ENCODE measurements around the gene ENTPD8.
"Not testable (repeated sequence)": the region's sequence is repeated elsewhere in the genome, so short reads cannot be mapped to it uniquely, and the experiment has no call there.

ENTPD8 gene

DNA sequence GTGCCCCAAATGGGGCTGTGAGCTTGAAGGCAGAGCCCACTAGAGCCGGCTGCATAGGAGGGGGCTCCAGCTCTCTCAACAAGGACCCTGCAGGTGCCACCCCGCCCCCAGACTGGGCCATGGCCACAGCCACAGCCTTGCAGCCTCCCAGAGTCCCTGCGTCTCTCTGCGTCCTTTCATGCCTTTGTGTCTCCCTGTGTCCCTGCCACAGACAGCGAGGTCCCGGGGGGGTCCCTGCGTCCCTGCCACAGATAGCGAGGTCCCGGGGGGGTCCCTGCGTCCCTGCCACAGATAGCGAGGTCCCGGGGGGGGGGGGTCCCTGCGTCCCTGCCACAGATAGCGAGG, 11.6 kb downstream of the ENTPD8 start:
- no peak for DNase-seq

GRCh38 chr9:137428841-137429545, 12.2 kb downstream of the ENTPD8 start:
- no peak for DNase-seq

- no peak for DNase-seq
These were observed 12.9 kb downstream of the ENTPD8 start for GRCh38 chr9:137428311-137428630.

DNA sequence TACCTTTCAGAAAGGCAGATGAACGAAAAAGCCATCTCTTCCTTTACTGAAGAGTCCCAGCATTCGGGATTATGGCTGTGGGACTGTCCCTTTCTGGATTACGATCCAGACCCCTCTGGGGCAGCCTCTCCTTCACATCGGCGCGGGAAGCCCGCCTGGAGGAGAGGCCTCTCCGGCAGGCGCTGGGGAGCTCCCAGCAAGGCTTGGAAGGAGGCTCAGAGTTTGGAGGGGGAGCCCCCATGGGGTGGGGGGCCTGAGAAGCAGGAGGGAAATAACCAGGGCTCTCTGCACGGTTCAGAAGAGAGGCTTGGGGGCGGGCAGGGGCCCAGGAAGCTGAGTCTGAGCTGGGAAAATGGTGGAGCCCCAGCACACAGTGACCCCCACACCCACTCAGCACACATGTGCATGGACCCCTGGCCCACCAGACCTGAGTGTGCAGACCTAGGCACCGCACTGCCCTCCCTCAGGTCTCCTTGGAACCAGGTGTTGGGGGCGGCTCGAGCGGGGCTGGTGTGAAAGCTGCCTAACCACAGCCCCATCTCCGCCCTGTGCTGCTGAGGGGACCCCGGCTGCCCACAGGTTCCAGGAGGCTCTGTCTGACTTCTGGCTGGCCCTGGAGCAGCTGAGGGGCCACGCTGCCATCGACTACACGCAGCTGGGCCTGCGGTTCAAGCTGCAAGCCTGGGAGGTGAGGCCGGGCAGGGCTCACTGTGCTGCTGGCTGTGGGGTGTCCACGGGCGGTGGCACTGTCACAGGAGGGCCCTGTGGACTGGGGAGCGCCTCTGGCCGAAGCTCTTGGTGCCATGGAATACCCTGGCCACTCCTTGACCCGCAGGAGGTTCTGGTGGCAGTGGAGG, 13.5 kb downstream of the ENTPD8 start:
- no peak for DNase-seq

DNA sequence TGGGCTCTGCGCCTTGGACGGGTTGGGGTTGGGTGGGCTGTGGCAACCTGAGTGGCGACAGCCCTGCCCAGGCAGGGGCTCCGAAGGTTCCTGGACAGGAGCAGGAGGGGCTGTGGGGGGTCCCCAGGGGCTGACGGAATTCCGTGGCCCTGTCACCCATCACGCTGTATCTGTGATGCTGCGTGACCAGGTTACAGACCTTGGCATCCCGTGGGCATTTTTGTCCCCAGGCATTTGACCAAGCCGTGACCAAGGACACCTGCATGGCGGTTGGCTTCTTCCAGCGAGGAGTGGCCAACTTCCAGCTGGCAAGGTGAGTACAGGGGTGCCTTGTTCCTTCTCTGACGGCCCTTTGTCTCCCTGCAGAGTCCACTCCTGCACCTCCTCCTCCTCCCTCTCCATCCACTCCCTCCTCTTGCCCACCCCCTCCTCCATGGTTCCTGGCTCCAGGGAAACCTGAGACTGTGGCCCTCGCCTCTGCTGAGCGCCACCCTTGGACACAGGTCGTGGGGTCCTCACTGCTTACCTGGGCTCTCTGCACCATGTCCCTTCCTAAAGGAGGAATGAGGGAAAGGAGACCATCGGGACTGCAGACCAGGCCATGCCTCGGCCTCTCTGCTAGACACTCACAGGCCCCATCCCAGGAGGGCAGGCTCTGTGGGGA, 15.0 kb downstream of the ENTPD8 start:
- no peak for DNase-seq

DNA sequence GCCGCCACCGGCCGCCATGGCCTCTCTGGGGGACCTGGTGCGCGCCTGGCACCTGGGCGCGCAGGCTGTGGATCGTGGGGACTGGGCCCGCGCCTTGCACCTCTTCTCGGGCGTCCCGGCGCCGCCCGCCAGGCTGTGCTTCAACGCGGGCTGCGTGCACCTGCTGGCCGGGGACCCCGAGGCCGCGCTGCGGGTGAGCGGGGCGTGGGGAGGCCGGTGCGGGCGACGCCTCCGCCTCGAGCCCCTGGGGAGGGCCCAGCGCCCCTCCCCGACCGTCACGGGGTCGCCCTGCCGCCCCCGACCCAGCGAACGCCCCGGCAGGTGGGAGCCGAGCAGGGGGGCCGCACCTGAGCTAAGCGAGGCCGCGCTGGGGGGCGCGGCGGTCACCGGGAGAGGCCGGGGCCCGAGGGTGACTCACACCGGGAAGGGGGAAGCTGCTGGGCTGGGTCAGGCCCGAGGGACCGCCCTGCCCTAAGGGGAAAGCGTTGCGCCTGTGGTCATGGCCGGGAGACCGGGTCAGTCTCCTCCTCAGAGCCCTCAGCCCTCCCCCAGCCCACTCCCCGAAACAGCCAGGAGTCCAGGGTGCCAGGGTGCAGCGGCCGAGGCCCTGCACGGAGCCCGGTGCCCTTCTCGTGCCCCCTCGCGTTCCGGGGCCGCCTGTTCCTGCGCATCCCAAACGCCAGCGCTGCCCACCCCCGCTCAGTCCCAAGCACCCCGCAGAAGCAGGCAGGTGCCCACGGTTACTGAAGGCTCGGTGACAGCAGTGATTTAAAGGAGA, 17.5 kb downstream of the ENTPD8 start:
- no peak for DNase-seq

DNA sequence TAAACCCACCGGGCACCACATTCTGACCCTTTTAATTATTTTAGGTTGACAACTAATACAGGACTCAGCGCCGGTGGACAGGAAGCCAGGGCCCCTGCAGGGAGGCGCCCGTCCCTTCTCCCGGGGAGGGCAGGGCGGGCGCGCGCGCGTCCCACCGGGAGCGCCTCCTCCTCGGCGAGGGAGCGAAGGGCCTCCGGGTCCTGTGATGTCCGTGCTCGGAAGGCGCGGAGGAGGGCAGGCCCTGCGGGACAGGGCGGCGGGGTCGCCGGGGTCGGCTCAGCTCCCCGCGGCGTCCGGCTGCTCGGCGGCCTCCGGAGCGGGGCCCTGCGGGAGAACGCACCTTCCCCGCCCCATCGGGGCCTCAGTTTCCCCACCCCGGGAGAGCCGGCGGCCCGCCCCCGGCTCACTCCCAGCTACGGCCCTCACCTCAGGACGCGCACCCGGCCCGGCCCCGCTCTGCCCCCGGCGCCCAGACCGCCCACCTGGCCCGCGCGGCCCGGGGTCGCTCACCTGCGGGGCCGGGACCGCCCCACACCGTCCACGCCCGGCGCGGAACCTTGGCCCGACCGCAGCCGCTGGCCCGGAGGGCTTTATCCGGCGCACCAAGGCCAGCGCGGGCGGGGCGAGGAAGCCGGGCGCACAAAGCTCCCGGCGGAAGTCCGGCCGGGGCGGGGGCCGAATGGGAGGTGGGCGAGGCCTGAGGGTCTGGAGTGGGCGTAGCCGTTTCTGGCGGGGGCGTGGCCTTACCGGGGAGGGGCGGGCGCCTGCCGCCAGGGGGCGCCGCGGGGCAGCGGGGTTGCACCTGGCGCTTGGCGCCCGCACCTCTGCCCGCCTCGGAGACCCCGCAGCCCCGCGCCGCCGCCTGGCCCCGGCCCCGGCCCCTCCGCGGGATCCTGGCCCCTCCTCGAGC, 18.3 kb downstream of the ENTPD8 start, which contains the start of the genes EXD3 and NOXA1:
Gene EXD3, minus strand, starts transcription at position 559 of the 910 bp plus-strand sequence. CDS start 27,805 bp downstream, outside the sequence.
Gene NOXA1, plus strand, starts transcription at position 790 of the 910 bp plus-strand sequence. CDS start 137 bp downstream, outside the sequence.
- no peak for DNase-seq

DNA sequence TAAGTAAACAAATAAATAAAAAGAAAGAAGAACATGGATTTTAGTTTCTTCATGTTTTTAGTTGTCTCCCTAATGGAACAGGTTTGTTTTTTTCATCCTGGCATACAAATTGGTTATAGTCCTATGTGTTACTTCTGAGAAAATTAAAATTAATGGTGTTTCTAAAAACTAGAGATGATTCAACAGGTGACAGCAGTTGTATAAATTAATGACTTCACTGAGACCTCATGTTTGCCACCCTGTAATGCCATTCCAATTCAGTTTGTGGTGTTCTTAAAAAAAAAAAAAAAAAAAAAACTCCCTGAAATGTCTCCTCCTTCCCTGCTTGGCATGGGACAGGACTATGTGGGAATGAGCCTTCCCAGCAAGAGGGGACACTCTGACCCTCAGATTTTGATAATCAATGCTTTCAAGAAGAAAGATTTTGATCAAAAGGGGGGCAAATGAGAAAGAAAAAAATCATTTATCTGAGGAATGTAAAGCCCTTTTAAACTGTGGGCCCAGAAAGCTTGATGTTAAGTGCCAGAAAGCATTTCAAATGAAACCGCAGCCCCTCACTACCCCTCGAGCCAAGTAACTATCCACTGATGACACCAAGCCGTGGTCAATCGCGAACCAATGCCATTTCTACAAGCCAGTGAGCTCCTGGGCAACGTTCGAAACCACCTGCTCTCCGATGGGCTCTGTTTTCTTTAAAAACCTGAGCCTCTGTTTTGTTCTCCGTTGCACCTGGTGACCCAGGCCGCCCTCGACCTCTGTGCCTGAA, 19.1 kb downstream of the ENTPD8 start:
- DNase-seq: no peak

DNA sequence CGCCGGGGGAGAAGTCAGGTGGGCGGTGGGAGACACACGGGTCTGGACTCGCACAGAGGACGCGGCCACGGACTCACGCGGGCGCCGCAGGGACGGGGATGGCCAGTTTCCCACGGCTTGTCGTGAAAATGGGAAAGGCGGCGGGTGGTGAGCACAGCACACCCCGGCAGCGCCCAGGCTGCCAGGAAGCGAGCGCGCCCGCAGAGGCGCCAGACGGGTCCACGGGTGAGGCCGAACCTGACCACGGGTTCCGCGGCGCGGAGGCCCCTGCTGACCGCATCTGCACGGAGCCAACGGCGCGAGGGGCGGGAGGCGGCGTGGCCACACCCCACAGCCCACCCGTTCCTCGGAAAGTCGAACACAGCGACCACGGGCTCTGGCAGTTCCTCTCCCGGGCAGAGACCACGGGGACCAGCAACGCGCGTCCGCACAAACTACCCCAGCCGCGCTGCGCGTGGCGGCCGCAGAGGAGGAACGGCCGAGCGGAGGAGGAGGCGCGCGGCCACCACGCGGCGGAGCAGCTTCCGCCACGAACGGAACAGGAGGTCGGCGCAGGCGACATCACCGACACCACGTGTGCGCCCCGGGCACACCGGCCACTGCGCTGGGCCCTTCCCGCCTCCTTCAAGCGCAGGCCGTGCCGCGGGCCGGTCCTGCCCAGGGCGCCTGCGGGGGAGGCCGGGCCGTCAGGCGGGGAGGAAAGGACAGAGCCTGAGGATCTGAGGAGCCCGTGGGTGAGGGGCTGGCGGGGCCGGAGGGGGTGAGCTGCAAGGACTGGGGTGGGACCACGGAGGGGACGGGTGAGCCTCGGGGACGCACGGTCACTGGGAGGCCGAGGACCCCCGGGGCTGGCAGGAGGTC, 23.8 kb downstream of the ENTPD8 start:
- no peak for DNase-seq

- DNase-seq: no peak
These were observed 24.5 kb downstream of the ENTPD8 start for GRCh38 chr9:137416563-137417151.

- DNase-seq: no peak
These were observed 25.1 kb downstream of the ENTPD8 start for GRCh38 chr9:137416006-137416562.

DNA sequence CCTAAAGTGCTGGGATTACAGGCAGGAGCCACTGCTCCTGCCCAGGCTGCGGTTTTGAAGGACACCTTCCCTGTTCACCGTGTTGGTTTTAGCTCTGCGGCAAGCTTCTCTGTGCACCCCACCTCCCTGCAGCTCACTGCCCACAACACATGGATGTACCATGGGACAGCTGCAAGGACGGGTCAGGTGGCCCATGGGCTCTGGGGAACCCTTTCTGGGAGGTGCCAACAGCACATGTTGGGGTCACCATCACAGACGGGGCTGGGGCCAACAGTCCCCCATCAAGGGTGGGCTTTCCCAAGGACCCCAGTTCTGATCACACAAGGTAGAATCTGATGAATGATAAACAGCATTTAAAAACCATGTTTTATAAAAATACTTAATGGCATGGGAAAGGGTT, 25.7 kb downstream of the ENTPD8 start:
- no peak for DNase-seq

GRCh38 chr9:137412431-137412830, 28.7 kb downstream of the ENTPD8 start:
- DNase-seq: no peak

- DNase-seq: no peak
These were observed 29.3 kb downstream of the ENTPD8 start for GRCh38 chr9:137411645-137412380.

GRCh38 chr9:137411260-137411644, 29.9 kb downstream of the ENTPD8 start:
- DNase-seq: no peak

DNA sequence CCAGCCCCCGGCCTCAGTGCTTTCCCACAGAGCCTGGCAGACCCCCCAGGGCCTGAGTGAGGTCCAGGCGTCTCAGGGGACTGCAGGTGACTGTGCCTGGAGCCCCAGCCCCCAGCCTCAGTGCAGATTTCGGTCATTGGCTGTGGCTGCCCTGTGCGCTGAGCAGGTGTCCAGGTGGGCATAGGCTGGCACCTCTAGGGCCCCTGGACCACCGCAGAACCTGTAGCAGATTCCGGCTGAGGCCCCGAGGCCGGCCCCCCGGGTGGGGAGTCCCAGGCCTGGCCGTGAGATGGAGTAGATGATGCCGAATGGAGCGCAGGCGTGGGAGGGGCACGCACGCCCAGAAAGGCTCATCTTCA, 30.3 kb downstream of the ENTPD8 start:
- DNase-seq: no peak

DNA sequence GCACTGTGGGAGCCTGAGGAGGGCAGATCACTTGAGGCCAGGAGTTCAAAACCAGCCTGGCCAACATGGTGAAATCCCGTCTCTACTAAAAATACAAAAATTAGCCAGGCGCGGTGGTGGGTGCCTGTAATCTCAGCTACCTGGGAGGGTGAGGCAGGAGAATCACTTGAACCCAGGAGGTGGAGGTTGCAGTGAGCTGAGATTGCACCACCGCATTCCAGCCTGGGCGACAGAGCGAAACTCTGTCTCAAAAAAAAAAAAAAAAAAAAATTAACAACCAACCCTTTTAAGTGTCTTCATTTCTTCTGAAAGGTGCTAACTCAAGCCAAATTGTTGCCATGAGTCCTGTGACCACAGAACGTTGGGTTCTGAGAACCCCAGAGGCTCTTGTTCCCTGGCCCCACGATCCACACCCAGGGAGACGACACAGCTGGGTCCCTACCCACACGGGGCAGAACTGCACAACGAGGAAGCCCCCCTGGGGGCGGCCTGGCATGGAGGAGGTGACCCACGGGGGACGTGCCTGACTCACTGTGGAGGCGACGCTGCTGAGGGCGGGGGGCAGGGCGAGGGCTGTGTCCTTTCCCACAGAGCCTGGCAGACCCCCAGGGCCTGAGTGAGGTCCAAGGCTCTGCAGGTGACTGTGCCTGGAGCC, 30.8 kb downstream of the ENTPD8 start:
- not testable (repeated sequence) for DNase-seq

DNA sequence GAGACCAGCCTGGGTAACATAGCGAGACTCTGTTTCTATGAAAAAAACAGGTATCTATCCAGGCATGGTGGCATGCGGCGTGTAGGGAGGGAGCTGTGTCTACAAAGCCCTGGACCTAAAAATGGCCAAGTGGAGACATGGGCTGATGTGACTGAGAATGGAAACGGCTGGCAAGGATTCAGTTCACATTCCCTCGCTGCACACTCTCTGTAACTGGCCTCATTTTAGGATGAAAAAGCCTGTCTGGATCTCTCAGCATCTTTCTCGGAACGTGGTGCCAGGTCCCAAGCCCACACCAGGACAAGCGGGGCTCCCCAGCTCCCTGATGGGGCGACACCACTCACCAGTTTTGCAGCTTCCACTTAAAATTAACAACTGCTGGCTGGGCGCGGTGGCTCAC, 31.6 kb downstream of the ENTPD8 start:
- no peak for DNase-seq

All from cortex of kidney (tissue), 1 donor.